Measurements from ENCODE around the gene MRGPRE.

The MRGPRE gene

DNA sequence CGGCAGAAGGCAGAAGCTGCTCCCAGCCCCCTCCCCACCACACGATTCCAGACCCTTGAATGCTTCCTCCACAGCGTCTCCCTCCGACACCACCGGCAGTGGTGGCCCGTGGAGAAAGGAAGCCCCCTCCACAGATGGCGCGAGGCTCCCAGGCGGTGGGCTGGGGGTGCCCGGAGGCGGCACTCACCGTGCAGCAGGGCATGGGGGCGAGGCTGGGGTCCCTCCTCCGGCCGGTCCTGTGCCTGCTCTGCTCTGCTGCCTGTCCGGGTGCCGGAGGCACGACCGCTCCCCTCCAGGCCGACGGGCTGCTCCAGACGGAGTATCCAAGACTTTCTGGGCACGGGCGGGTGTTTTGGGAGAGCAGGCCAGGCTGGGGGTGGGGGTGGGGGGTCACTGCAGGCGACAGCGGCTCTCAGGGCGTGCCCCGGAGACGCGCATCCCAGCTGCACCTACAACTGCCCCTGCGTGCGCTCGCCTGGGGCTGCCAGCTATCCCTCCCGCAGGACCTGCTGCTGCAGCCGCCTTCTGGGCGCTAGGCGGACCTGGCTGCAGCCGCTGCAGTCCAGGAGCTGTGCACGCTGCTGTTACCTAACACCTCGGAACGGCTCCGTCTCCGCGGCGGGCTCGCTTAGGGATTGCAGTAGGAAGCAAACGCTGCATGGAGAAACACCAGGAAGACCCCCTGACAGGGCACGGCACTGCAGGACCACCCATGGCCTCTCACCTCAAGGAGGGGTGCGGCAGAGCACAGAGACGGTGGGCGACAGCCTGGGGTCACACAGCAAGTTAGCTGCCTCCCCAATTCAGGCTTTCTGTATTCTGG, 28.8 kb downstream of the MRGPRE start:
- Histone ChIP-seq H3K9me3 (ENCODE audit: control extremely low read depth in 1 of 5, control insufficient read depth in 4 of 5, insufficient read depth in 2 of 5, low read depth in 1 of 5, low read length in 4 of 5) (no peaks in the 10 kb centered on the region), H3K27me3 (replicated peaks in 2 of 5; ENCODE audit: control insufficient read depth in 4 of 5, insufficient read depth in 5 of 5, low read length in 4 of 5) (peaks cover 0 to 48% (median 11%) of the 10 kb centered on the region in 5 experiments), H3K27ac (ENCODE audit: insufficient read depth in 1 of 2, low read depth in 1 of 2, low read length in 2 of 2, poor library complexity in 1 of 2, severe bottlenecking in 2 of 2) (no peak overlapping the region), H3K36me3 (ENCODE audit: control insufficient read depth in 4 of 4, insufficient read depth in 4 of 4, low read length in 3 of 4) (no peaks in the 10 kb centered on the region), H3K4me1 (ENCODE audit: control extremely low read depth in 1 of 4, control insufficient read depth in 4 of 4, insufficient read depth in 4 of 4, low read length in 3 of 4) (peaks cover 0 to 16% (median 13%) of the 10 kb centered on the region in 4 experiments), H3K4me3 (ENCODE audit: control insufficient read depth in 1 of 7, extremely low read depth in 1 of 7, insufficient read depth in 4 of 7, low read depth in 2 of 7, low read length in 6 of 7) (peak overlapping the region in 3 of 7 experiments; percentile 9 to 33 (median 19))
- peak in 2 of 3 donors; percentile 40 to 50 for DNase-seq
- 3% methylated on average over 32 of the region's 51 CpGs for WGBS (ENCODE audit: insufficient coverage)
- CTCF ChIA-PET: interaction anchor here (1.4 kb wide), 1 partner anchor 13 kb away, joined by 3 read pairs; no protein-coding TSS in a partner anchor
- POLR2A ChIA-PET: interaction anchor here (0.9 kb wide), 1 partner anchor 20 kb away, joined by 3 read pairs; no protein-coding TSS in a partner anchor

DNA sequence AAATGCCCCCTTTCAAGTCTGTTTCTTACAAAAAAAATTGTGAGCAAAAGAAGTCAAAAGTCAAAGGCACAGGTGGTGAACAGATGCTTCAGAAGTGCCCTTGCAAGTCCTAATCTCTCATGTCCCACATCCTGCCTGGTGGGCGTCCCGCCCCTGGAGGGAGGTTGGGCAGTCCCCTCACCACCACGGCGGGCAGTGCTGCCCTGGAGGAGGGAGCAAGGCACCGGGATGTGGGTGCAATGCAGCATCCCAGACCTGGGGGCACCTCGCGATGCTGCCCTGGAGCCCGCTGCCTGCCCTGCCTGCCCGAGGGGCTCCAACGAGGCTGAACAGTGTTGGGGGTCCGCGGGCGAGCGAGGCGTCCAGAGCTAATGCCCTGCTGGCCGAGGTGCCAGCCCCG, 29.5 kb downstream of the MRGPRE start:
- no peak overlapping the region for H3K27ac ChIP-seq (ENCODE audit: insufficient read depth in 1 of 2, low read depth in 1 of 2, low read length in 2 of 2, poor library complexity in 1 of 2, severe bottlenecking in 2 of 2)
- WGBS (ENCODE audit: insufficient coverage): 3% methylated on average over 13 of the region's 17 CpGs
- DNase-seq: peak; percentile 31 to 91 (median 90)
- ChIA-PET CTCF (interaction anchor here (1.5 kb wide), 1 partner anchor 13 kb away, joined by 5 read pairs; no protein-coding TSS in a partner anchor), POLR2A (interaction anchor here (0.9 kb wide), 1 partner anchor 20 kb away, joined by 3 read pairs; no protein-coding TSS in a partner anchor)
- H3K4me3 ChIP-seq (ENCODE audit: control insufficient read depth in 1 of 7, extremely low read depth in 1 of 7, insufficient read depth in 4 of 7, low read depth in 2 of 7, low read length in 6 of 7): peak overlapping the region in 2 of 7 experiments; percentile 19 to 33
- H3K4me1 ChIP-seq (ENCODE audit: control extremely low read depth in 1 of 4, control insufficient read depth in 4 of 4, insufficient read depth in 4 of 4, low read length in 3 of 4): peaks cover 0 to 16% (median 13%) of the 10 kb centered on the region in 4 experiments
- H3K9me3 ChIP-seq (ENCODE audit: control extremely low read depth in 1 of 5, control insufficient read depth in 4 of 5, insufficient read depth in 2 of 5, low read depth in 1 of 5, low read length in 4 of 5): no peaks in the 10 kb centered on the region
- H3K36me3 ChIP-seq (ENCODE audit: control insufficient read depth in 4 of 4, insufficient read depth in 4 of 4, low read length in 3 of 4): no peaks in the 10 kb centered on the region
- H3K27me3 ChIP-seq (replicated peaks in 2 of 5; ENCODE audit: control insufficient read depth in 4 of 5, insufficient read depth in 5 of 5, low read length in 4 of 5): peaks cover 0 to 48% (median 11%) of the 10 kb centered on the region in 5 experiments

DNA sequence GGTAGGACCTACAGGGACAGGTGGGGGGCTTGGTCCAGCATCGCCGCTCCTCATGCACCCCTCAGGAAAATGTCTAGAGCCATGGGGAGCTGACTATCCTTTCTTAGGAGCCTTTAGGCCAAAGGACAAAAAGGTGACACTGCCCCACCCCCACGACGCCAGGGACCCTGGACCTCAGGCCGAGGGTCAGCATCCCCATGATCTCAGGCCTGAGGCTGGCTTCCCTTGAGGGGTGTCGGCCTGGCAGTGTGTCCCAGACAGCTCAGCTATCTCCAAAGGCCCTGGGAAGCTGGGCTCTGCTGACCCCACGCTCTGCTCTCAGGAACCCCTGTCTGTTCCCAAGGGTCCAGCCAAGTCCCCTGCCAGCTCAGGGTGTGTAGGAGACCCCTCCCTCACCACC, 29.9 kb downstream of the MRGPRE start:
- CTCF ChIA-PET: interaction anchor here (1.5 kb wide), 1 partner anchor 13 kb away, joined by 5 read pairs; no protein-coding TSS in a partner anchor
- POLR2A ChIA-PET: no interaction called here
- H3K4me3 ChIP-seq (ENCODE audit: control insufficient read depth in 1 of 7, extremely low read depth in 1 of 7, insufficient read depth in 4 of 7, low read depth in 2 of 7, low read length in 6 of 7): no peak overlapping the region
- 83% methylated on average over 4 of the region's 7 CpGs for WGBS (ENCODE audit: insufficient coverage)
- no peaks in the 10 kb centered on the region for H3K36me3 ChIP-seq (ENCODE audit: control insufficient read depth in 4 of 4, insufficient read depth in 4 of 4, low read length in 3 of 4)
- no peaks in the 10 kb centered on the region for H3K9me3 ChIP-seq (ENCODE audit: control extremely low read depth in 1 of 5, control insufficient read depth in 4 of 5, insufficient read depth in 2 of 5, low read depth in 1 of 5, low read length in 4 of 5)
- DNase-seq: no peak
- H3K4me1 ChIP-seq (ENCODE audit: control extremely low read depth in 1 of 4, control insufficient read depth in 4 of 4, insufficient read depth in 4 of 4, low read length in 3 of 4): peaks cover 0 to 16% (median 13%) of the 10 kb centered on the region in 4 experiments
- no peak overlapping the region for H3K27ac ChIP-seq (ENCODE audit: insufficient read depth in 1 of 2, low read depth in 1 of 2, low read length in 2 of 2, poor library complexity in 1 of 2, severe bottlenecking in 2 of 2)
- peaks cover 0 to 48% (median 11%) of the 10 kb centered on the region in 5 experiments for H3K27me3 ChIP-seq (replicated peaks in 2 of 5; ENCODE audit: control insufficient read depth in 4 of 5, insufficient read depth in 5 of 5, low read length in 4 of 5)

DNA sequence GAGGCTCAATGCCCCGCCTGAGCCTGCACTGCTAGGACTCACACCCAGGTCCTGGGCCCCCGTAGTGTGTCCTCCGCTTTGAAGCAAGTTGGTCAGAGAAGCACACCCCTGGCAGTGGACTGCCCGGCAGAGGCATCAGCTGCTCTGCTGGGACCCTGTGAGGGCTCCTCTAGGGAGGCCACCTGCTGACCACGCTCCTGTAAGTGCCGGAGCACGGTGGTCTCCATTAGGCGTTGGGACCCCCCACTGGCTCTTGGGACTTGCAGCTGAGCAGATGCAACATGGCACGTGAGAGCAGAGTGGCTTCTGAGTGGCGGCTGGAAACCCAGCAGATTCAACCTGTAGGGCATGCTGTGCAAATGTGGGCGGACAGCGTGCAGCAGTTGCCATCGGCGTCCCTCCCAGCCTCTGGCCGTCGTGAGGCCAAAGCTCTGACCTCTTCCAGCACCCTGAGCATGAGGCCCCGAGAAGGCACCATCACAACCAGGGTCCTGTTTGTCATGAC, 30.5 kb downstream of the MRGPRE start:
- CTCF ChIA-PET: interaction anchor here (1.0 to 1.5 kb wide), 2 partner anchors 14 to 52 kb away, joined by 3 to 5 read pairs; no protein-coding TSS in a partner anchor
- 95% methylated on average over 16 of the region's 17 CpGs for WGBS (ENCODE audit: insufficient coverage)
- H3K4me3 ChIP-seq (ENCODE audit: control insufficient read depth in 1 of 7, extremely low read depth in 1 of 7, insufficient read depth in 4 of 7, low read depth in 2 of 7, low read length in 6 of 7): no peak overlapping the region
- peaks cover 0 to 48% (median 11%) of the 10 kb centered on the region in 5 experiments for H3K27me3 ChIP-seq (replicated peaks in 2 of 5; ENCODE audit: control insufficient read depth in 4 of 5, insufficient read depth in 5 of 5, low read length in 4 of 5)
- peaks cover 0 to 16% (median 13%) of the 10 kb centered on the region in 4 experiments for H3K4me1 ChIP-seq (ENCODE audit: control extremely low read depth in 1 of 4, control insufficient read depth in 4 of 4, insufficient read depth in 4 of 4, low read length in 3 of 4)
- POLR2A ChIA-PET: no interaction called here
- no peaks in the 10 kb centered on the region for H3K36me3 ChIP-seq (ENCODE audit: control insufficient read depth in 4 of 4, insufficient read depth in 4 of 4, low read length in 3 of 4)
- H3K27ac ChIP-seq (ENCODE audit: insufficient read depth in 1 of 2, low read depth in 1 of 2, low read length in 2 of 2, poor library complexity in 1 of 2, severe bottlenecking in 2 of 2): no peak overlapping the region
- H3K9me3 ChIP-seq (ENCODE audit: control extremely low read depth in 1 of 5, control insufficient read depth in 4 of 5, insufficient read depth in 2 of 5, low read depth in 1 of 5, low read length in 4 of 5): no peaks in the 10 kb centered on the region
- no peak for DNase-seq

DNA sequence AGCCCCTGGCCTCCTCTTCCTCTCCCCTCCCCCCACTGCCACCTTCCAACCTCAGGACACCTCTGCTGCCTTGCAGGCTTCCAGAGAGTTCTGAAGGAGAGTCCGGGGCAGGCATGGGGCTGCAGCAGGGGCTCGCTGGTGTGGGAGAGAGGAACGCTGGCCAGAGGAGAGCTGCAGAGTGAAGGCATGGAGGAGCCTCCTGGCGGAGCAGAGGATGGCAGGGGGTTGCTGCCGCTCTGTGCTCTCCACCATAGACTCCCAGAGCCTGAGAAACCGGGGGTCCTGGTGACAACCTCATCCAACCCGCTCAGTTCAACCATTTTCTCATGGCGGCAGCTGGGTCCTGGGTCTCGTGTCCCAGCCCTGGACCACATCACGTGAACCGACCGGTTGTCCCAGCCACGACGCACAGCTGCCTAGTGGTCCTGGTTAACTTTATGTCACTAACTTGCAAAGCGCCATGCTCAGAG, 31.1 kb downstream of the MRGPRE start:
- Histone ChIP-seq H3K4me3 (ENCODE audit: control insufficient read depth in 1 of 7, extremely low read depth in 1 of 7, insufficient read depth in 4 of 7, low read depth in 2 of 7, low read length in 6 of 7) (no peak overlapping the region), H3K4me1 (ENCODE audit: control extremely low read depth in 1 of 4, control insufficient read depth in 4 of 4, insufficient read depth in 4 of 4, low read length in 3 of 4) (peaks cover 0 to 16% (median 13%) of the 10 kb centered on the region in 4 experiments), H3K27me3 (replicated peaks in 2 of 5; ENCODE audit: control insufficient read depth in 4 of 5, insufficient read depth in 5 of 5, low read length in 4 of 5) (peaks cover 0 to 48% (median 11%) of the 10 kb centered on the region in 5 experiments), H3K27ac (ENCODE audit: insufficient read depth in 1 of 2, low read depth in 1 of 2, low read length in 2 of 2, poor library complexity in 1 of 2, severe bottlenecking in 2 of 2) (no peak overlapping the region), H3K9me3 (ENCODE audit: control extremely low read depth in 1 of 5, control insufficient read depth in 4 of 5, insufficient read depth in 2 of 5, low read depth in 1 of 5, low read length in 4 of 5) (no peaks in the 10 kb centered on the region), H3K36me3 (ENCODE audit: control insufficient read depth in 4 of 4, insufficient read depth in 4 of 4, low read length in 3 of 4) (no peaks in the 10 kb centered on the region)
- WGBS (ENCODE audit: insufficient coverage): 96% methylated on average over 12 of the region's 15 CpGs
- CTCF ChIA-PET: interaction anchor here (1.0 kb wide), 1 partner anchor 51 kb away, joined by 3 read pairs; no protein-coding TSS in a partner anchor
- POLR2A ChIA-PET: no interaction called here
- DNase-seq: no peak

DNA sequence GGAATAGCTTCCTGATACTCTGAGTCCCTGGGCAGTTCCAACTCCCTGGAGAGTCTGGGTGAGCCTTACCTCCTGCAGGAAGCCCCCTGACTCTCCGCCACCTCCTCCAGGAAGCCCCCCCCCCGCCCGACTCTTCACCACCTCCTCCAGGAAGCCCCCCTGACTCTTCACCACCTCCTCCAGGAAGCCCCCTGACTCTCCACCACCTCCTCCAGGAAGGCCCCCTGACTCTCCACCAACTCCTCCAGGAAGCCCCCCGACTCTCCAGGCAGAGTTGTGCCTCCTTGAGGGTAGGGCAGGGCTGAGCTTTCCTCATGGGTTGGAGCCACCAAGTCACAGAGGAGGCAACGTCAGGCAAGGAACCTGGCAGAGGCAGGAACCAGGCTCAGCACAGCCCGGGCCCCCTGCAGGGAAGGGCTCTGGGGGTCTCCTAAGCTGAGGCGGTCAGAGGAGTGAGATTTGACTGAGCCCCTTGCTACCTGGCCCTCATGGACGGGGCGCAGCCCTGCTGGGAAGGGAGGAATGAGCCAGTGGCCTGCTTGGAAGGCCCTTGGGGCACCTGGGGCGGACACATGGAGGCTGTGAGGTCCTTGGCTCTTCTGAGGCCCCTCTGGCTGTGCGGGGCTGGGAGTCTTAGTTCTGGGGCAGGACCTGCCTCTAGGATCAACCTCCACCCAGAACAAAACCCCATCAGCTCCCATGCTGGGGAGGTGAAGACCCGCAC, 31.7 kb downstream of the MRGPRE start:
- H3K9me3 ChIP-seq (ENCODE audit: control extremely low read depth in 1 of 5, control insufficient read depth in 4 of 5, insufficient read depth in 2 of 5, low read depth in 1 of 5, low read length in 4 of 5): no peaks in the 10 kb centered on the region
- H3K27ac ChIP-seq (ENCODE audit: insufficient read depth in 1 of 2, low read depth in 1 of 2, low read length in 2 of 2, poor library complexity in 1 of 2, severe bottlenecking in 2 of 2): no peak overlapping the region
- 84% methylated on average over 7 of the region's 12 CpGs for WGBS (ENCODE audit: insufficient coverage)
- H3K27me3 ChIP-seq (replicated peaks in 2 of 5; ENCODE audit: control insufficient read depth in 4 of 5, insufficient read depth in 5 of 5, low read length in 4 of 5): peaks cover 0 to 48% (median 11%) of the 10 kb centered on the region in 5 experiments
- ChIA-PET CTCF (interaction anchor here (1.0 to 1.6 kb wide), 2 partner anchors 16 to 50 kb away, joined by 3 to 5 read pairs; no protein-coding TSS in a partner anchor), POLR2A (no interaction called here)
- H3K36me3 ChIP-seq (ENCODE audit: control insufficient read depth in 4 of 4, insufficient read depth in 4 of 4, low read length in 3 of 4): no peaks in the 10 kb centered on the region
- H3K4me1 ChIP-seq (ENCODE audit: control extremely low read depth in 1 of 4, control insufficient read depth in 4 of 4, insufficient read depth in 4 of 4, low read length in 3 of 4): peaks cover 0 to 16% (median 15%) of the 10 kb centered on the region in 4 experiments
- no peak overlapping the region for H3K4me3 ChIP-seq (ENCODE audit: control insufficient read depth in 1 of 7, extremely low read depth in 1 of 7, insufficient read depth in 4 of 7, low read depth in 2 of 7, low read length in 6 of 7)
- DNase-seq: no peak
